Stimulated activated CD8-positive, alpha-beta memory T cell treated with anti-CD3 and anti-CD28 coated beads, Interleukin-15, amount 100 ng/mL, for 1 hour (primary cell): ENCODE results near the gene LELP1.
"Not testable (repeated sequence)": the region's sequence is repeated elsewhere in the genome, so short reads cannot be mapped to it uniquely, and the experiment has no call there.

Experiments used
- DNase-seq: peaks from one replicate; pipeline ENCODE4 v3.0.0-alpha.2; 2020; ENCODE audit warnings: low read depth

Gene LELP1

GRCh38 chr1:153203130-153203529 lies at the start of gene LELP1:
TSS of gene LELP1 (plus strand) at chr1:153203430. CDS start at chr1:153204708, 1,278 bp downstream.
- no peak for DNase-seq

DNA sequence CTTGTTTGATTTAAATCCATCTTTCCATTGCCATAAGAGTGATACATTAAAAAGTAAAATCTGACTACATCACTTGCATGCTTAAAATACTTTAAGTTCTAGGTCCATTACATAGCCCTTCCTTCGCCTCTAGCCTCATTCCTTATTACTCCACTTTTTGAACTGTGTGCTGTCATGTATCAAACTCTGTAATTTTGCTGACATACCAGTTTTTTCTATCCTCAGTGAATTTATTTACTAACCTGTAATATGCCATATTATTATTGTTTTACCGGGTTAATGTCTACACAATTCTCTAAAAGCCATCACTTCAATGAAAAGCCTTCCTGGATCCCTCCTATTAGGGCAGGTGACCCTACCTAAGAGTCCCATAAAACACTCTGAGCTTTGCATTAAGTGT lies 47.7 kb upstream of the LELP1 start:
- no peak for DNase-seq

DNA sequence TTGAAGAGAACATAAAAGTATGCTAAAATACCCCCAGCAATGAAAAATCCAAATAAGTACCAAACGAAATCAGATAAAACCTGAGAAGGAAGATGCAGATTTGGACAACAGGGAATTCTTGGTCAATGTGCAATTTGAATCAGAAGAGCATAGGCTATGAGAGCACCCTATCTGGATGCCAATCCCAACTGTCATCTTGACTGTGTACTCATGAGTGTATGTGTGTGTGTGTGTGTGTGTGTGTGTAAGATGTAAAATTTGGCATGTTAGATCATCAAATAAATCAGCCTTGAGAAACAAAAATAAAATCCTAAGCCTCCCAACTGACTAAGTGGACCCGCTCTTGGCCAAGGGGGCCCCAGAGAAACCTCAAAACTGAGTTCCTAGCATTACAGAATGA lies 34.5 kb upstream of the LELP1 start:
- DNase-seq: no peak

DNA sequence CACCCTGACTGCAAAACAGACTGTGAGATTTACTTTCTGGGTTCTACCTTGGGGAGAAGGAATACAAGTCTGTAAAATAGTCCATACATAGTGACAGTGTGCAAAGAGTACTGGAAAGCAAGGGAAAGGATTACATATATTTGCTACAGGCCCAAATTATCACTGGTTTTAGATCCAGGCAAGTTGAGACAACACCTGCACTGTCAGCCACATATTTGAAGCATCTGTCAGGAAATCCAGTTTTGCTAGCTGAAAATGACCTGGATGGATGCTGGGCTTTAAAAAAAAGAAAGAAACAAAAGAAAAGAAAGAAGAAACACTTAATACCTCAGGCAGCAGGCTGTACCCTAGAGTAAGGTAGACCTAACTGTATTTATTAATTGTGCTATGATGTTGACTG lies 28.6 kb upstream of the LELP1 start:
- no peak for DNase-seq

- no peak for DNase-seq
Measured at GRCh38 chr1:153178922-153179321, 24.3 kb upstream of the LELP1 start.

- DNase-seq: no peak
Measured at GRCh38 chr1:153180556-153180955, 22.7 kb upstream of the LELP1 start.

DNA sequence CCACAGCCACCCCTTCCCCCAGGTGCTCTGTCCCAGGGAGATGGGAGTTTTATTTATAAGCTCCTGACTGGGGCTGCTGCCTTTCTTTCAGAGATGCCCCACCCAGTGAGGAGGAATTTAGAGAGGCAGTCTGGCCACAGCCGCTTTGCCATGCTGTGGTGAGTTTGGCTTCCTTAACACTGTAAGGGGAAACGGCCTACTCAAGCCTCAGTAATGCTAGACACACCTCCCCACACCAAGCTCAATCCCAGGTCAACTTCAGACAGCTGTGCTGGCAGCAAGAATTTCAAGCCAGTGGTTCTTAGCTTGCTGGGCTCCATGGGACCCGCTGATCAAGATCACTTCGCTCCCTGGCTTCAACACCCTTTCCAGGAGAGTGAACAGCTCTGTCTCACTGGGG lies 14.9 kb upstream of the LELP1 start:
- DNase-seq: not testable (repeated sequence)

DNA sequence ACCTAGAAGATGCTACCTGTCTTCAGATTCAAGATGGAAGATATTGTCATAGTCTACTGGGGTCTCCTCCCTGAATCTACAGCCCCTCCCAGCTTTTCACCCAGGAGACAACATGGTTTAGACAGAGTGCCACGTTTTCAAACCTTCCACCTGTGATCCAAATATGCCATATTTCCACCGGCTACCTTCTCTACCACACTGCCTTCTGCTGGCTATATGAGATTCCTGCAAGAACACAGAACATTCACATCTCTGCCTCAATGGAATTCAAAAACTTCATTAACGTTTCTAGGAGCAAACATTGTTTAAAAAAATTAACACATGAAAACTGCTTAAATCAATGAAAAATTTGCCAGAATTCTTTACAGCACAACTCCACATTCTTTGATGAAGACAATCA lies 12.9 kb upstream of the LELP1 start:
- no peak for DNase-seq

DNA sequence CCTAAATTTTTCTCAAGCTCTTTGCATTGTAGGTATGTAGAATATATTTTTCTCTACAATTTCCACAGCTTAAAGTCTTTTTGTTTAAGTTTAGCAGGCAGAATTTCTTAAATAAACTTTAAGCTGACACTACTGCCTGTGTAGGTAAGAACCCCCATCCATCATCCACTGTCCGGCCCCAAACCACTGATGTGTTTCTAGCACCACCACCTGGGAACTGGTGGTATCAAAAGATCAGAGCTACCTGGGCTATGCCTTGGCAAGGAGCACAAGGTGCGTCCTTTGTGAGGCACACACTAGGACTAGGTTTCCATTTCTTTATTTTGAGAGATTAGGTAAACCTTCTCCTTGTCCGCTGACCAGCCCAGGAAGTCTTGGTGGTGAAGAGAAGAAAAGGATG lies 10.5 kb upstream of the LELP1 start:
- DNase-seq: no peak

GRCh38 chr1:153194331-153195050 lies 8.7 kb upstream of the LELP1 start:
- DNase-seq: no peak

DNA sequence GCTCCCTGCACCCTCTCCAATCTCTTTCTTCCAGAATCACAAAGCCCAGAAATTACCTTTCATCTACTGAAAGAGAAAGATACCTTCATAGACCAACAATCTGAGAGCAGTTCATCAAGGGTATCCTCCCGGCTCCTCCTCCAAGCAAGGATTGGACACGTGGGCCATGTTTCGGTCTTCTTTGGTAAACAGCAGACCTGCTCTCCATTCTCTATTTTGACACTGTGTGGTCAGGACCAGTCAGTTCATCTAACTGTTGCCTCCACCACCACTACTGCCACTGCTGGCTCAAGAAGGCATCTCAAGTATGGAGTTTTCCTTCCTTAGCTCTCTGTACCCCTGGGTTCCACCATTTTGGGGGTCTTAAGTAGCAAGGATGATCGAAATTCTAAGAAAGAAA lies 8.0 kb upstream of the LELP1 start:
- no peak for DNase-seq

- no peak for DNase-seq
Measured at GRCh38 chr1:153202006-153202405, 1.2 kb upstream of the LELP1 start.

DNA sequence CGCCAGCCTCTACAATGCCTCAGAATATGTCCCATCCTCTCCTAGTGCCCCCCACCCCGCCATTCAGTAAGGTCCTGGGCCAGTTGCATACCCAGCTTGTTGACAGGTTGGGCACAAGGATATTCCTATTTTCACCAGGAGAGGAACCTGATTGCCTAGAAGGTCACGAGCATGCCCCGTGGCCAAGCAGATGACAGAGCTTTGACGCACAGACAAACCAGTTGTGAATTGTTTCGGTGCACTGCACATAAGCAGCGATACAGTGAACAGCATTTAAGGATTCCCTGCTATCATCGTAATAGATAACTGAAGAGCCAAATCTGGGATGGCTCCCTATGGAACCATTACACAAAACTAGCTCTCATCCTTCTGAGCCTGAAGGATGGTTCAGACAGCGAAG lies 3.4 kb downstream of the LELP1 start:
- no peak for DNase-seq

- DNase-seq: no peak
Measured at GRCh38 chr1:153210206-153210605, 7.0 kb downstream of the LELP1 start.

DNA sequence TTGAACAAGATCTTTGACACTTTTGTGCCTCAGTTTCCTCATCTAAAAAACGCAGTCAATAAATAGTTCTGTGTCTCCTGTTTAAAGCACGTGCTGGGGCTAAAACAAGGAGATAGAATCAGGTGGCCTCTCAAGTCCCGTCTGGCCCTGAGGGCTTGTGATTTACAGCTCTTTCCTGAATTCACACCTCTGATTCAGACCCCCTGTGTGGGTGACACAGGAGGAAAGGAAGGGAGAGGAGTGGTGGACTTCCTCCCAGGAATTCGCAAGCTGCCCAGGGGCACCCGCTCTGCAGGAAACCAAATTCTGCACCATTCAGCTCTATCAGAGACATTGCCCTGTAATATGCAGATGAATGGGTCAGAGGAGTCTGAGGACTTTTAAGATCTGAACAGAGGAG lies 9.0 kb downstream of the LELP1 start:
- DNase-seq: no peak

- no peak for DNase-seq
Measured at GRCh38 chr1:153213519-153213918, 10.3 kb downstream of the LELP1 start.

- DNase-seq: no peak
Measured at GRCh38 chr1:153217212-153217611, 14.0 kb downstream of the LELP1 start, which contains the start of gene PRR9. TSS of gene PRR9 (plus strand) at chr1:153217584. CDS start at chr1:153218145, 561 bp downstream.

DNA sequence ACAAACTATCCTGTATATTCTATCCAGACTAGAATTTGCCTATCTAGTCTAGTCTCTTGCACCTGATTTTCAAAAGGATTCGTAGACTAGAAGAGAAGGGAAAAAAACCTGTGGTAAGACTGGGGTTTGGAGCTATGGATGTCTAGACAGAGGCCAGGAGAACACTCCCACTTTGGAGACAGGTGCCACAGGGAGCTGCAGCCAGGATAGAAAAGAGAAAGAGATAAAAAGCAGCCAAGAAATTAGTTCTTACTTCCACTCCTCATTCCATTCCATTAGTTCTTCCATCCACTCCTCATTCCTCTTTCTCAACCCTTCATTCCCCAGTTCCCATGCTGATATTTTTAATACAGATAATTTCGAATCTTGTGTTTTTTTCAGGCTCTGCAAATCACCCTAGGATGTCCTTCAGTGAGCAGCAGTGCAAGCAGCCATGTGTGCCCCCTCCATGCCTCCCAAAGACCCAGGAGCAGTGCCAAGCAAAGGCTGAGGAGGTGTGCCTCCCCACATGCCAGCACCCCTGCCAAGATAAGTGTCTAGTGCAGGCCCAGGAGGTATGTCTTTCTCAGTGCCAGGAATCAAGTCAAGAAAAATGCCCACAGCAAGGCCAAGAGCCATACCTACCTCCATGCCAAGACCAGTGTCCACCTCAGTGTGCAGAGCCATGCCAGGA lies 14.7 kb downstream of the LELP1 start:
- no peak for DNase-seq

DNA sequence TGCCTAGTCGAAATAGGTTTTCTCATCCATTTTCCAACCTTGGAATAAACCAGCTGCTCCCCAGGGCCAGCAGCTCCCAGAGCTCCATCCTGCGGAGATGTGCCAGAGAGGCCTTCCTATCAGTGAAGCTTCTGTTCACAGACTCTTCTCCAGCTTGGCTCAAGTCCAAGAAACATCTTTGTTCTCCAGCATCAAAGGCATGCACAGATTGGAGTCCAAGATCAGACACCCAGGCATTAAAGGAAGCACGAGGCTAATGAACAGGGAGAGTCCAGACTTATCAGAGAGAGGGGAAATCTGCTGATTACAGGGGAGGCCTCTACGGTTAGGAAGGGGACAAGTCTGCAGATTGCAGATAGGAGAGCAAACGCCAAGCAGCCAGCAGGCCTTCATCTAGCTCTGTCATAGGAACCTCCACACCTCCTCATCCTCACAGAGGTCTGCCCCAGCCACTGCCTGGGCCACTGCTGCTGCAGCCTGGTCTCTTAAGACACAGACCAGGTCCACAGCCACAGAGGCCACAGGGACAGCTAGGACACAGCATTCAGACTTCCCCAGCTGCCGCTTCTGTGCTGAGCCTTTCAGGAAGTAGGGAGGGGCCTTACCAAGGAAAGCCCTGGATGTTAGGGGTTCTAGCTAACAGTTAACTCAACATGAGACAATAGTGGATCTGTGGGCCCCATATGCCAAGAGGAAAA lies 17.5 kb downstream of the LELP1 start:
- DNase-seq: no peak

DNA sequence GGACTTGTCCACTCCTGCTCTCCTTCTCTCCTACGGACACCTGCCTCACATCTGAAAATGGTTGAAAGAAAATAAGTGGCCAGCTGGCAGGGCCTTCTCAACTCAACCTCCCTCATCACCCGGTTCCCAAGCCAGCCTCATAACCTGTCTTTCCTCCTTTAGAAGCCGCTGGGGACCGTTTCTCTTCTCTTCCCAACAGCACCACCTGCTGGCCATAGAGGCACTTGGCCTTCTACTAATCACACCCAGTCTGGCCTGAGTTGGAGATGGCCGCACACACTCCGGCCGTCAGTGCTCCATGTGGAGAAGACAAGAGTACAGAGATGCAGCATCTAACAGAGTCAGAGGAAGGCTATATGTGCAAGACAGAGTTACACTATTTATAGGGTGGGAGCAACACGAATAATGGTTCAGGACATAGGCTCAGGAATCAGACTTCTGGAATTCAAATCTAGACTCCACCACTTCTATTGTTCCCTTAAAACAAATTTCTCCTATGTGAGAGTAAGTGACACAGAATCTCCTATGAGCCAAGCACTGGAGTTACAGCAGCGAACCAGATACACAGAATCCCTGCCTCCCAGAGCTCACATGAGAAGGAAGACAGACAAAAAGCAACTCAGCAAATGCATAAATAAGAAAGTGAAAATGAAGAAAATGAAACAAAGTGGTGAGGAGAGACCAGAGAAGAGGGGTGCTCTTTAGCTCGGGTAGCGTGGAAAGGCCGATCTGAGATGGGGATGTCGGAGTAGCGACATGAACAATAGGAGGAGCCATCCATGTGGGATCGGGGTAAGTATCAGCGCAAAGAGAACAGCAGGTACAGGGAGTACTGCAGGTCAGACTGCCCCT lies 20.0 kb downstream of the LELP1 start:
- DNase-seq: peak; percentile 7

- no peak for DNase-seq
Measured at GRCh38 chr1:153227810-153228209, 24.6 kb downstream of the LELP1 start.

DNA sequence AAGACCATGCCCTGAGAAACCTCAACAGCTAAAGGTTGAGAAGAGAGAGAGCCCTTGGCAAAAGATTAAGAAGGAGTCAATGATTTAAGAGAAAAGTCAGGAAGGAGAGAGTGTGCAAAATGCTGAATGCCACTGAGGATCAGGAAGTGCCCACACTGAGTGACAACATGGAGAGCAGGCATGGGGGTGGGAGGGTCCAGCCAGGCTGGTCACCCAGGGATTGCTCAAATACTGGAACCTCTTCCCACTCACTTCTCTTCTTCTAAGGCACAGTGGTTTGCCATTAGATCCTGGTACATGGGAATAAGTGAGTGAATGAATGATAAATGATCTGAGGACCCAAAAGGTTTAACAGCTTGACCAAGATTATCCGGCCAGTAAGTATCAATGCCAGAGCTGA lies 25.3 kb downstream of the LELP1 start:
- no peak for DNase-seq
